ENCODE measurements around the gene CEP164. TPM values are rescaled to one million over a fixed set of nuclear protein-coding genes. Genes with fewer than 3 reads are reported as not detected.

Gene CEP164
- total RNA-seq, 1 experiment from 2014 or later, result 47.4 TPM

GRCh38 chr11:117435326-117435725, 107.7 kb downstream of the CEP164 start:
- intact Hi-C loops (cut with micrococcal nuclease), result no loop called here
- Mint-ChIP-seq H3K4me1 (ENCODE audit: insufficient read depth, unreplicated experiment) (no peaks in the 10 kb centered on the region), H3K9me3 (ENCODE audit: unreplicated experiment) (no peaks in the 10 kb centered on the region), H3K27me3 (ENCODE audit: insufficient read depth, unreplicated experiment) (peaks cover 26% of the 10 kb centered on the region), H3K4me3 (ENCODE audit: unreplicated experiment) (no peak overlapping the region), H3K36me3 (ENCODE audit: insufficient read depth, unreplicated experiment) (no peaks in the 10 kb centered on the region), H3K27ac (ENCODE audit: low read depth, unreplicated experiment) (no peak overlapping the region)
- CTCF ChIA-PET, result interaction anchor here (1.5 kb wide), 1 partner anchor 9 kb away, joined by 9 read pairs; no protein-coding TSS in a partner anchor
- DNase-seq (ENCODE audit: unreplicated experiment), result no peak
- POLR2A ChIA-PET, result no interaction called here
- TF ChIP-seq CTCF (IDR thresholded peaks at IDR 0.05; ENCODE audit: unreplicated experiment), result no peak
- BruUV-seq (replicated peaks), result no TSS peak

GRCh38 chr11:117437041-117437790, 109.6 kb downstream of the CEP164 start:
- intact Hi-C loops (cut with micrococcal nuclease), result no loop called here
- H3K4me1 Mint-ChIP-seq (ENCODE audit: insufficient read depth, unreplicated experiment), result no peaks in the 10 kb centered on the region
- TF ChIP-seq CTCF (IDR thresholded peaks at IDR 0.05; ENCODE audit: unreplicated experiment), result no peak
- no peak overlapping the region for H3K27ac Mint-ChIP-seq (ENCODE audit: low read depth, unreplicated experiment)
- POLR2A ChIA-PET, result no interaction called here
- BruUV-seq (replicated peaks), result no TSS peak
- CTCF ChIA-PET, result no interaction called here
- DNase-seq (ENCODE audit: unreplicated experiment), result no peak
- no peaks in the 10 kb centered on the region for H3K36me3 Mint-ChIP-seq (ENCODE audit: insufficient read depth, unreplicated experiment)
- H3K27me3 Mint-ChIP-seq (ENCODE audit: insufficient read depth, unreplicated experiment), result peaks cover 45% of the 10 kb centered on the region
- no peaks in the 10 kb centered on the region for H3K9me3 Mint-ChIP-seq (ENCODE audit: unreplicated experiment)
- H3K4me3 Mint-ChIP-seq (ENCODE audit: unreplicated experiment), result no peak overlapping the region

- ChIA-PET POLR2A (no interaction called here), CTCF (no interaction called here)
- intact Hi-C loops (cut with micrococcal nuclease), result no loop called here
- no peak overlapping the region for H3K27ac Mint-ChIP-seq (ENCODE audit: low read depth, unreplicated experiment)
- BruUV-seq (replicated peaks), result no TSS peak
- no peaks in the 10 kb centered on the region for H3K4me1 Mint-ChIP-seq (ENCODE audit: insufficient read depth, unreplicated experiment)
- H3K4me3 Mint-ChIP-seq (ENCODE audit: unreplicated experiment), result no peak overlapping the region
- H3K27me3 Mint-ChIP-seq (ENCODE audit: insufficient read depth, unreplicated experiment), result peaks cover 50% of the 10 kb centered on the region
- DNase-seq (ENCODE audit: unreplicated experiment), result no peak
- H3K36me3 Mint-ChIP-seq (ENCODE audit: insufficient read depth, unreplicated experiment), result no peaks in the 10 kb centered on the region
- TF ChIP-seq CTCF (IDR thresholded peaks at IDR 0.05; ENCODE audit: unreplicated experiment), result no peak
- H3K9me3 Mint-ChIP-seq (ENCODE audit: unreplicated experiment), result no peaks in the 10 kb centered on the region
Measured at GRCh38 chr11:117437791-117438130, 110.1 kb downstream of the CEP164 start.

GRCh38 chr11:117438371-117439000, 110.8 kb downstream of the CEP164 start:
- Mint-ChIP-seq H3K4me1 (ENCODE audit: insufficient read depth, unreplicated experiment) (no peaks in the 10 kb centered on the region), H3K9me3 (ENCODE audit: unreplicated experiment) (no peaks in the 10 kb centered on the region), H3K36me3 (ENCODE audit: insufficient read depth, unreplicated experiment) (no peaks in the 10 kb centered on the region), H3K4me3 (ENCODE audit: unreplicated experiment) (no peak overlapping the region), H3K27ac (ENCODE audit: low read depth, unreplicated experiment) (no peak overlapping the region), H3K27me3 (ENCODE audit: insufficient read depth, unreplicated experiment) (peaks cover 57% of the 10 kb centered on the region)
- intact Hi-C loops (cut with micrococcal nuclease), result no loop called here
- CTCF ChIA-PET, result interaction anchor here (1.0 kb wide), 1 partner anchor 12 kb away, joined by 5 read pairs; no protein-coding TSS in a partner anchor
- POLR2A ChIA-PET, result interaction anchor here (1.0 kb wide), 1 partner anchor 12 kb away, joined by 3 read pairs; no protein-coding TSS in a partner anchor
- BruUV-seq (replicated peaks), result no TSS peak
- DNase-seq (ENCODE audit: unreplicated experiment), result peak; percentile 79
- no peak for TF ChIP-seq CTCF (IDR thresholded peaks at IDR 0.05; ENCODE audit: unreplicated experiment)

Data from MCF 10A (cell line).